Mucosa of gallbladder (tissue), 1 donor: ENCODE data around the gene IFI44L. TPM values are rescaled to one million over a fixed set of nuclear protein-coding genes. Genes with fewer than 3 reads are reported as not detected.

Source experiments
- DNase-seq: peaks from one replicate; pipeline ENCODE4 v3.0.0-alpha.2; 2020; ENCODE audit warnings: low spot score
- total RNA-seq: library from RNA; stranded (reverse); gene quantifications from one replicate; pipeline ENCODE4 v1.2.1, GENCODE V29; 2021
- donor health status: DM: no; HTN: no; CAD: no.

The IFI44L gene
- total RNA-seq, 1 donor from 2014 or later, result 4.4 TPM

- no peak for DNase-seq
These were observed 68.4 kb downstream of the IFI44L start for GRCh38 chr1:78688697-78689096.

GRCh38 chr1:78690516-78690915 is 70.3 kb downstream of the IFI44L start:
- no peak for DNase-seq

DNA sequence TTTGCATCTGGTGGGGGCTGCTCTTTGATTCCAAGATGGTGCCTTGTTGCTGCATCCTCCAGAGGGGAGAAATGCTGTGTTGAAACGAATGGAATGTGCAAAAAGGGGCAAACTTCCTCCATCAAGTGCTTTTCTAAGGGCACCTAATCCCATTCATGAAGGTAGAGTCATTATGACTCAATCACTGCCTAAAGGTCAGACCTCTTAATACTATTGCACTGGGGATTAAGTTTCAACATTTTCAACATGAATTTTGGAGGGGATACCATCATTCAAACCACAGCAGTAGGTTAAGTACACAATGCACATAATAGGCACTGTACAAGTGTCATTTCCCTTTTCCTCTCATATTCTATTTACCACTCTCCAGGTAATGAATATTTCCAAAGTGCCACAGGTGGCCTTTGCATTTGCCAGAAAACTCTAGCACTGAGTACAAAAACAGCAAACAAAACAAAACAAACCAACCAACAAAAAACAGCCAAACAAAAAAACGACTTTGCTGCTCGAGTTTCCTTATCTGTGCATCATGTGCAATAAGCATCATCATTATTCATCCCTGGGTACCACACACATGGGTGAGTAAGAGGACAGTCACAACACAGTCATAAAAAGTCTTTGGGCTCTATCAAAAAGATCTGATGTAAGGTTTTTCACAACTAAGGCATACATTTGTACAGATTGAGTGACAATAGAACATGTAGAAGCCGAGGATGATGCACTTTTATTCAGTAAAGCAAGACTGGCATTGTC is 71.9 kb downstream of the IFI44L start:
- DNase-seq, result no peak

Other genes starting within 250 kb of the IFI44L start
- 4.3 TPM for gene PTGFR, start 129.5 kb upstream of the IFI44L start, total RNA-seq
- gene IFI44, start 29.4 kb downstream of the IFI44L start, total RNA-seq, result 22.7 TPM